Osteocyte (in vitro differentiated cells): ENCODE results near the gene UHMK1. TPM values are rescaled to one million over a fixed set of nuclear protein-coding genes. Genes with fewer than 3 reads are reported as not detected.
A peak's percentile ranks its signal among the peaks of the same experiment; 100 is the strongest.
"Not testable (repeated sequence)": the region's sequence is repeated elsewhere in the genome, so short reads cannot be mapped to it uniquely, and the experiment has no call there.

Experiments
- DNase-seq: peaks from one replicate; pipeline ENCODE4 v3.0.0; 2021; ENCODE audit warnings: mixed read lengths; ENCODE audit not compliant: unreplicated experiment; ENCODE audit errors: extremely low spot score
- H3K27ac Mint-ChIP-seq: one replicate; pipeline ENCODE4 v1.8.0; 2021; ENCODE audit warnings: mild to moderate bottlenecking, mixed read lengths; ENCODE audit not compliant: unreplicated experiment
- H3K27me3 Mint-ChIP-seq: one replicate; pipeline ENCODE4 v1.8.0; 2021; ENCODE audit warnings: mixed read lengths; ENCODE audit not compliant: unreplicated experiment
- H3K36me3 Mint-ChIP-seq: one replicate; pipeline ENCODE4 v1.8.0; 2021; ENCODE audit warnings: mixed read lengths; ENCODE audit not compliant: unreplicated experiment
- H3K4me1 Mint-ChIP-seq: one replicate; pipeline ENCODE4 v1.8.0; 2021; ENCODE audit warnings: mixed read lengths; ENCODE audit not compliant: unreplicated experiment
- H3K4me3 Mint-ChIP-seq: one replicate; pipeline ENCODE4 v1.8.0; 2021; ENCODE audit warnings: mild to moderate bottlenecking, moderate library complexity, mixed read lengths; ENCODE audit not compliant: unreplicated experiment
- H3K9me3 Mint-ChIP-seq: one replicate; pipeline ENCODE4 v1.8.0; 2021; ENCODE audit warnings: mixed read lengths; ENCODE audit not compliant: unreplicated experiment
- total RNA-seq: library from RNA; stranded (reverse); gene quantifications from 2 replicates; pipeline ENCODE4 v1.2.1, GENCODE V29; 2021
- TF ChIP-seq, protein P1 (sequence below): fragments of 200-600 bp; sonication (generic); IDR thresholded peaks from 2 replicates; pipeline ENCODE4 v1.5.0; 2021; ENCODE audit warnings: antibody characterized with exemption, mild to moderate bottlenecking, moderate library complexity

Gene UHMK1
- total RNA-seq, 1 donor from 2014 or later: 29.3 TPM

GRCh38 chr1:162570718-162571117 lies 73.1 kb downstream of the UHMK1 start:
- TF ChIP-seq, protein P1, sequence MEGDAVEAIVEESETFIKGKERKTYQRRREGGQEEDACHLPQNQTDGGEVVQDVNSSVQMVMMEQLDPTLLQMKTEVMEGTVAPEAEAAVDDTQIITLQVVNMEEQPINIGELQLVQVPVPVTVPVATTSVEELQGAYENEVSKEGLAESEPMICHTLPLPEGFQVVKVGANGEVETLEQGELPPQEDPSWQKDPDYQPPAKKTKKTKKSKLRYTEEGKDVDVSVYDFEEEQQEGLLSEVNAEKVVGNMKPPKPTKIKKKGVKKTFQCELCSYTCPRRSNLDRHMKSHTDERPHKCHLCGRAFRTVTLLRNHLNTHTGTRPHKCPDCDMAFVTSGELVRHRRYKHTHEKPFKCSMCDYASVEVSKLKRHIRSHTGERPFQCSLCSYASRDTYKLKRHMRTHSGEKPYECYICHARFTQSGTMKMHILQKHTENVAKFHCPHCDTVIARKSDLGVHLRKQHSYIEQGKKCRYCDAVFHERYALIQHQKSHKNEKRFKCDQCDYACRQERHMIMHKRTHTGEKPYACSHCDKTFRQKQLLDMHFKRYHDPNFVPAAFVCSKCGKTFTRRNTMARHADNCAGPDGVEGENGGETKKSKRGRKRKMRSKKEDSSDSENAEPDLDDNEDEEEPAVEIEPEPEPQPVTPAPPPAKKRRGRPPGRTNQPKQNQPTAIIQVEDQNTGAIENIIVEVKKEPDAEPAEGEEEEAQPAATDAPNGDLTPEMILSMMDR: no peak
- Mint-ChIP-seq H3K9me3 (no peaks in the 10 kb centered on the region), H3K27me3 (no peaks in the 10 kb centered on the region), H3K4me3 (no peak overlapping the region), H3K27ac (no peak overlapping the region), H3K36me3 (peaks cover 19% of the 10 kb centered on the region), H3K4me1 (peaks cover 13% of the 10 kb centered on the region)
- DNase-seq: no peak

GRCh38 chr1:162571121-162571520 lies 73.5 kb downstream of the UHMK1 start:
- H3K9me3 Mint-ChIP-seq, H3K27ac Mint-ChIP-seq: not testable (repeated sequence)
- peaks cover 13% of the 10 kb centered on the region for H3K4me1 Mint-ChIP-seq

DNA sequence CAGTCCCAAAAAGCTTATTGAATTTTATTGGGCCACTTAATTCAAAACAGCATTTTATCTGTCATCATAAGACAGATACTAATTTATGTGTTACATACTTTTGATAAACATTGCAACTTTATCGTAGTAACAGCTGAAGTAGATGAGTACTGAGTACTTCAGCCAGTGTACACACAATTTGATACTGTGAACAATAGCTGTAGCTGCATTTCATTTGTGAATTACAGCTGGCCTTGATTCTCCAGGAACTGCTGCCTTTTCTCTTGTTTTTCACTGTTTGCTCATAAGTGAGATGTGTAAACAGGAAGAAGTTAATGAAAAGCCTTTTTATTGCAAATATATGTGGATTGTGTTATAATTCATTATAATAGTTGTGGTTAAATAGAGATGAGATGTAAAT lies 74.1 kb downstream of the UHMK1 start:
- Mint-ChIP-seq H3K27me3 (no peaks in the 10 kb centered on the region), H3K4me3 (no peak overlapping the region), H3K9me3 (no peaks in the 10 kb centered on the region), H3K27ac (peak overlapping the region; percentile 8), H3K36me3 (peaks cover 25% of the 10 kb centered on the region), H3K4me1 (peaks cover 13% of the 10 kb centered on the region)
- TF ChIP-seq, protein P1: no peak
- no peak for DNase-seq

More at GRCh38 chr1:162571121-162571520, 73.5 kb downstream of the UHMK1 start:
- not testable (repeated sequence) for H3K4me3 Mint-ChIP-seq, H3K27me3 Mint-ChIP-seq, DNase-seq
- peaks cover 21% of the 10 kb centered on the region for H3K36me3 Mint-ChIP-seq

DNA sequence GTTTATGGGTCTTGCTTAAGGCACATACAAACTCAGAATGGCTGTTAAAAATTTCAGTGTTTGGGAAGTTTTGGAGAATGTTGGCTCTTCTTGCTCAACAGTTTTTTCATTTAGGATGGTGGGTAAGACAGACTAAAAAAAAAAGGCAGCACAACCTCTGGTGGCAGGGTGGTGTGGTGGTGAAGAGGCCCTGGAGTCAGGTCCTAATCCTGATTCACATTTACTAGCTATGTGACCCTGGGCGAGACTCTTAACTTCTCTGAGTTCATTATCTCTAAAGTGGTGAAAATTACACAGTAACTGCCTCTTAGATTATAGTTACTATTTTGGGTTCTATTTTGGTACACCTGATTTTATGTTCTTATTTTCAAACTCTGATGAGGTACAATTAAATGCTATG lies 75.5 kb downstream of the UHMK1 start:
- H3K27me3 Mint-ChIP-seq: no peaks in the 10 kb centered on the region
- H3K9me3 Mint-ChIP-seq: no peaks in the 10 kb centered on the region
- H3K4me3 Mint-ChIP-seq: no peak overlapping the region
- H3K36me3 Mint-ChIP-seq: peaks cover 20% of the 10 kb centered on the region
- no peak for DNase-seq
- peak overlapping the region; percentile 54 for H3K27ac Mint-ChIP-seq
- TF ChIP-seq, protein P1: no peak
- peaks cover 14% of the 10 kb centered on the region for H3K4me1 Mint-ChIP-seq

GRCh38 chr1:162578071-162578700 lies 80.6 kb downstream of the UHMK1 start:
- Mint-ChIP-seq H3K27ac (peak overlapping the region; percentile 7), H3K9me3 (no peaks in the 10 kb centered on the region), H3K4me3 (no peak overlapping the region), H3K36me3 (peaks cover 21% of the 10 kb centered on the region), H3K27me3 (no peaks in the 10 kb centered on the region), H3K4me1 (peaks cover 6% of the 10 kb centered on the region)
- DNase-seq: no peak
- TF ChIP-seq, protein P1: no peak
